Measurements from ENCODE around the gene ADRA1B.

Gene ADRA1B

DNA sequence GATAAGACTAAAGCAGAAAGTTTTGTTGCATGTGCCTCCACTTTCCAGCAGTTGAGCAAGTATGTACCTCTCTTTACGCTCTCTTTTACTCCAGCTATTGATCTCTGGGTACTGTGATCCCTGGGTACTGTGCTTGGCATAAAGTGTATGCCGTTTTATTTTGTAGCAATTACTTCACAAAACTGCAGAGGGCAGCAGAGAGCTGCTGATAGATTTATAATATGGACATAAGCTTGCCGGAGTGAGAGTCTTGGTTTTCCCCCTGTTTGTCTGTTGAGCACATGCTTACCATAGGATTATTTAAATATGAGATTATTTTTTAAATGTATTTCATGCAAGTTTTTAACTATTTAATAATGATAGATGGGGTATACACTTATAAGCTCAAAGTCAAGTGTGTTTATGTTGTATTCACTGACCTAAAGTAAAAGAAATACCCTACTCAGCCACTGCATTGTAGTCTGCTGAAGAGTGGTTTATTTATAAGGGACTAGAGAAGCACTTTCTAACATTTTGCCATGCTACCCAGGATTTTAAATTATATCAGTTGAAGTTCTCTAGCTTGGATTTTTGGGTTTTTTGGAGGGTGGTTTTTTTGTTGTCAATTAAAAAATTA is 105.7 kb downstream of the ADRA1B start:
- DNase-seq, result peak; percentile 0

Data from DMS79 (cell line).